ENCODE measurements around the gene MEST. TPM values are rescaled to one million over a fixed set of nuclear protein-coding genes. Genes with fewer than 3 reads are reported as not detected.

The MEST gene
- total RNA-seq, 1 experiment from 2014 or later, result 76.9 TPM

DNA sequence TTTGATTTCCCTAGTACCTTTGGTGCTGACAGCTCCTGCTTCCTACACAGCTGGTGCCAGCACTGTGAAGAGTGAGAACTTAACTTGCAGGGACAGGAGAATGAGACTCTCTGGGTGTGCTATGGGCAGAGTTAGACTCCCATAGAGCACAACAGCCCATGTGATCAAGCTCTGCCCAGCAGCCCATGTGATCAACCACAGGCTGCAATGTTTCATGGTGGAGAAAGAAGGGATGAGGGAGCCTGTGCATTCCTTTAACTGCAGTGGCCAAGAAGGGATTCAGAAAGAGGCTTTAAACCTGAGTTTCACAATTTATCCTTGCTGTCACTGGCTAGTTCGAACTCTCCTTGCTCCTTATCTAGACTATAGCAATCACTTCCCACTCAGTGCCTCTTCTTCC, 10.0 kb upstream of the MEST start:
- BruUV-seq (replicated peaks), result no TSS peak
- H3K27ac ChIP-seq, result no peak overlapping the region
- intact Hi-C loops (cut with micrococcal nuclease; ENCODE audit: unreplicated experiment), result no loop called here

DNA sequence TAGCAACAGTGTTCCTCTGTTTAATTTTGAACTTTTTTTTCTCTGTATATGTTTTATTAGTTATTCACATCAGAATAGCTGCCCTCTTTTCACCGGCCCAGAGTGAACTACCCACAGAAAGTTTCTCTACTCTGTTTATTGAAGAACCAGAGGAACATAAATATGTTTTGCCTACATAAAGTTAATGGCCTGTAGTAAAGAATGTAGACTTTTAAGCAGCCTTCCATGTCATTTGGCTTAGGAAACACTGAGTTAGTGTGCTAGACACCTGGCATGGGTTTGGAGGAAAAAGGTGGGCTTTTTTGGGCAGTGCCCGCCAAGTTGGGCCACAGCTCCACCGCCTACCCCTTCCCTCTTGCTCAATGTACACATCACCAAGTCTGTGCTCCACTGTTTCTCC, 8.9 kb upstream of the MEST start:
- Histone ChIP-seq H3K27ac (no peak overlapping the region), H2AFZ (no peak overlapping the region), H3K79me2 (ENCODE audit: low read depth) (peaks cover 9% of the 10 kb centered on the region; the same call in 1 of the 2 replicates), H3K27me3 (ENCODE audit: insufficient read depth, low read depth) (no peaks in the 10 kb centered on the region), H3K4me2 (no peak overlapping the region), H3K4me1 (replicated peaks; ENCODE audit: insufficient read depth) (peaks cover 10% of the 10 kb centered on the region; the same call in 1 of the 2 replicates), H3F3A (ENCODE audit: insufficient read depth, low read depth) (peaks cover 3% of the 10 kb centered on the region; the same call in 1 of the 2 replicates), H3K9me2 (ENCODE audit: insufficient read depth) (no peaks in the 10 kb centered on the region), H3K4me3 (no peak overlapping the region), H4K20me1 (ENCODE audit: insufficient read depth) (no peaks in the 10 kb centered on the region), H3K9me3 (ENCODE audit: insufficient read depth, low read depth) (peaks cover 5% of the 10 kb centered on the region; the same call in 1 of the 2 replicates), H3K36me3 (ENCODE audit: low read depth) (no peaks in the 10 kb centered on the region)
- CTCF ChIA-PET, result no interaction called here
- no peak for TF ChIP-seq EZH2 (IDR thresholded peaks at IDR 0.05; ENCODE audit: low read depth)
- TF ChIP-seq, protein P1, sequence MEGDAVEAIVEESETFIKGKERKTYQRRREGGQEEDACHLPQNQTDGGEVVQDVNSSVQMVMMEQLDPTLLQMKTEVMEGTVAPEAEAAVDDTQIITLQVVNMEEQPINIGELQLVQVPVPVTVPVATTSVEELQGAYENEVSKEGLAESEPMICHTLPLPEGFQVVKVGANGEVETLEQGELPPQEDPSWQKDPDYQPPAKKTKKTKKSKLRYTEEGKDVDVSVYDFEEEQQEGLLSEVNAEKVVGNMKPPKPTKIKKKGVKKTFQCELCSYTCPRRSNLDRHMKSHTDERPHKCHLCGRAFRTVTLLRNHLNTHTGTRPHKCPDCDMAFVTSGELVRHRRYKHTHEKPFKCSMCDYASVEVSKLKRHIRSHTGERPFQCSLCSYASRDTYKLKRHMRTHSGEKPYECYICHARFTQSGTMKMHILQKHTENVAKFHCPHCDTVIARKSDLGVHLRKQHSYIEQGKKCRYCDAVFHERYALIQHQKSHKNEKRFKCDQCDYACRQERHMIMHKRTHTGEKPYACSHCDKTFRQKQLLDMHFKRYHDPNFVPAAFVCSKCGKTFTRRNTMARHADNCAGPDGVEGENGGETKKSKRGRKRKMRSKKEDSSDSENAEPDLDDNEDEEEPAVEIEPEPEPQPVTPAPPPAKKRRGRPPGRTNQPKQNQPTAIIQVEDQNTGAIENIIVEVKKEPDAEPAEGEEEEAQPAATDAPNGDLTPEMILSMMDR (conservative IDR thresholded peaks at IDR 0.05), result no peak
- intact Hi-C loops (cut with micrococcal nuclease; ENCODE audit: unreplicated experiment), result no loop called here
- POLR2A ChIA-PET (ENCODE audit: unreplicated experiment), result no interaction called here
- BruUV-seq (replicated peaks), result no TSS peak
- DNase-seq, result no peak

More for the DNA sequence above, 10.0 kb upstream of the MEST start:
- no peak for DNase-seq
- Histone ChIP-seq H3K27me3 (ENCODE audit: insufficient read depth, low read depth) (no peaks in the 10 kb centered on the region), H3K79me2 (ENCODE audit: low read depth) (no peaks in the 10 kb centered on the region), H3K36me3 (ENCODE audit: low read depth) (no peaks in the 10 kb centered on the region), H3K9me3 (ENCODE audit: insufficient read depth, low read depth) (peaks cover 7% of the 10 kb centered on the region; the same call in 1 of the 2 replicates), H3K9me2 (ENCODE audit: insufficient read depth) (no peaks in the 10 kb centered on the region), H4K20me1 (ENCODE audit: insufficient read depth) (no peaks in the 10 kb centered on the region), H3F3A (ENCODE audit: insufficient read depth, low read depth) (no peaks in the 10 kb centered on the region), H3K4me3 (no peak overlapping the region), H2AFZ (no peak overlapping the region), H3K4me2 (no peak overlapping the region), H3K4me1 (replicated peaks; ENCODE audit: insufficient read depth) (peaks cover 5% of the 10 kb centered on the region; the same call in 1 of the 2 replicates)
- ChIA-PET CTCF (no interaction called here), POLR2A (ENCODE audit: unreplicated experiment) (no interaction called here)
- TF ChIP-seq, protein P1 (conservative IDR thresholded peaks at IDR 0.05), result no peak
- TF ChIP-seq EZH2 (IDR thresholded peaks at IDR 0.05; ENCODE audit: low read depth), result no peak

- H3F3A ChIP-seq (ENCODE audit: insufficient read depth, low read depth), result peaks cover 3% of the 10 kb centered on the region; the same call in 1 of the 2 replicates
- peak overlapping the region; percentile 90 for H3K4me2 ChIP-seq
- CTCF ChIA-PET, result no interaction called here
- H3K9me3 ChIP-seq (ENCODE audit: insufficient read depth, low read depth), result no peaks in the 10 kb centered on the region
- H3K4me1 ChIP-seq (replicated peaks; ENCODE audit: insufficient read depth), result peaks cover 10% of the 10 kb centered on the region; the same call in 1 of the 2 replicates
- no peaks in the 10 kb centered on the region for H3K36me3 ChIP-seq (ENCODE audit: low read depth)
- no peak for DNase-seq
- H3K79me2 ChIP-seq (ENCODE audit: low read depth), result peaks cover 24% of the 10 kb centered on the region
- no peaks in the 10 kb centered on the region for H4K20me1 ChIP-seq (ENCODE audit: insufficient read depth)
- no peaks in the 10 kb centered on the region for H3K9me2 ChIP-seq (ENCODE audit: insufficient read depth)
- no peak overlapping the region for H3K27ac ChIP-seq
- no TSS peak for BruUV-seq (replicated peaks)
- H3K27me3 ChIP-seq (ENCODE audit: insufficient read depth, low read depth), result no peaks in the 10 kb centered on the region
- peak overlapping the region; percentile 72 for H3K4me3 ChIP-seq
- peak overlapping the region; percentile 94 for H2AFZ ChIP-seq
- intact Hi-C loops (cut with micrococcal nuclease; ENCODE audit: unreplicated experiment), result loop anchor here (1.0 to 5.0 kb wide), 5 partner anchors 44 to 413 kb away; partner anchors contain the start of genes CEP41, CPA4 and KLHDC10
- POLR2A ChIA-PET (ENCODE audit: unreplicated experiment), result no interaction called here
- no peak for TF ChIP-seq EZH2 (IDR thresholded peaks at IDR 0.05; ENCODE audit: low read depth)
- TF ChIP-seq, protein P1 (conservative IDR thresholded peaks at IDR 0.05), result no peak
Observed at GRCh38 chr7:130485734-130486113, 6.2 kb upstream of the MEST start.
